Caco-2 (cell line): ENCODE measurements around the gene BBS12. TPM values are rescaled to one million over a fixed set of nuclear protein-coding genes. Genes with fewer than 3 reads are reported as not detected.

Source experiments
- BruUV-seq: library from RNA; stranded (reverse); fragments of 400-500 nt; replicated peaks from 2 replicates; lab custom pipeline; 2021; lab: Mats Ljungman, UMichigan
- CTCF ChIA-PET: fragments of 300-600 bp; sonication (Branson Sonifier 250); formaldehyde crosslinking; loops from one replicate; lab custom pipeline; 2022; ENCODE audit warnings: antibody characterized with exemption; lab: Charles Lee
- POLR2A ChIA-PET: fragments of 300-600 bp; sonication (Branson Sonifier 250); formaldehyde crosslinking; loops from one replicate; lab custom pipeline; 2022; ENCODE audit warnings: antibody characterized with exemption; lab: Charles Lee
- DNase-seq, 2 experiments: peaks; one replicate each; pipeline versions ENCODE4 v3.0.0 to v3.0.0-alpha.2; 2020 to 2022
- H3K27me3 ChIP-seq: replicated peaks from 2 replicates; pipeline ENCODE4 v1.6.0; 2011; ENCODE audit warnings: low read length; ENCODE audit not compliant: control insufficient read depth, insufficient read depth
- H3K36me3 ChIP-seq: 2 replicates; pipeline ENCODE4 v1.5.1; 2011; ENCODE audit warnings: low read length; ENCODE audit not compliant: control insufficient read depth, insufficient read depth
- H3K4me1 ChIP-seq: fragments of 250-450 bp; sonication (Bioruptor Pico); 2 replicates; pipeline ENCODE4 v1.5.1; 2020; ENCODE audit warnings: mild to moderate bottlenecking
- H3K4me3 ChIP-seq: 2 replicates; pipeline ENCODE4 v1.5.1; 2011; ENCODE audit warnings: low read depth, mild to moderate bottlenecking, control low read depth, low read length
- H3K9me3 ChIP-seq: fragments of 250-450 bp; sonication (Bioruptor Pico); 2 replicates; pipeline ENCODE4 v1.5.1; 2020; ENCODE audit warnings: mild to moderate bottlenecking, moderate library complexity
- H3K27ac Mint-ChIP-seq: one replicate; pipeline ENCODE4 v1.8.0; 2022; ENCODE audit warnings: mixed read lengths; ENCODE audit not compliant: unreplicated experiment
- H3K27me3 Mint-ChIP-seq: one replicate; pipeline ENCODE4 v1.8.0; 2022; ENCODE audit warnings: mixed read lengths; ENCODE audit not compliant: insufficient read depth, unreplicated experiment
- H3K36me3 Mint-ChIP-seq: one replicate; pipeline ENCODE4 v1.8.0; 2022; ENCODE audit warnings: mild to moderate bottlenecking, mixed read lengths; ENCODE audit not compliant: insufficient read depth, unreplicated experiment
- H3K4me1 Mint-ChIP-seq: one replicate; pipeline ENCODE4 v1.8.0; 2022; ENCODE audit warnings: low read depth, mixed read lengths; ENCODE audit not compliant: unreplicated experiment
- H3K4me3 Mint-ChIP-seq: one replicate; pipeline ENCODE4 v1.8.0; 2022; ENCODE audit warnings: mild to moderate bottlenecking, moderate library complexity, mixed read lengths; ENCODE audit not compliant: unreplicated experiment
- H3K9me3 Mint-ChIP-seq: one replicate; pipeline ENCODE4 v1.8.0; 2022; ENCODE audit warnings: mixed read lengths; ENCODE audit not compliant: unreplicated experiment
- CTCF ChIP-seq, 2 experiments: fragments of 200-600 bp in 1 of 2; IDR thresholded peaks; 1 replicate in 1 of 2; 2 replicates in 1 of 2; pipeline versions ENCODE4 v1.5.1 to v1.8.0; 2011 to 2022; ENCODE audit warnings: antibody characterized with exemption in 1 of 2, control low read depth in 1 of 2, inconsistent platforms in 1 of 2, low read depth in 1 of 2, low read length in 1 of 2, mild to moderate bottlenecking in 1 of 2, moderate library complexity in 1 of 2; ENCODE audit not compliant: insufficient read depth in 1 of 2, severe bottlenecking in 1 of 2, unreplicated experiment in 1 of 2
- intact Hi-C: fragments of 100-400 bp; cut with micrococcal nuclease; formaldehyde crosslinking; loops from one replicate; pipeline ENCODE4 v1.10.0; 2022; ENCODE audit not compliant: unreplicated experiment
- total RNA-seq: library from RNA; stranded (reverse); gene quantifications from 2 replicates; pipeline ENCODE4 v1.2.3, GENCODE V29; 2022

The BBS12 gene
- total RNA-seq, 1 experiment from 2014 or later: 2.7 TPM

- H3K4me3 Mint-ChIP-seq: no peak overlapping the region
- Histone ChIP-seq H3K27me3 (no peaks in the 10 kb centered on the region), H3K4me3 (no peak overlapping the region), H3K4me1 (no peaks in the 10 kb centered on the region), H3K9me3 (no peaks in the 10 kb centered on the region), H3K36me3 (no peaks in the 10 kb centered on the region)
- no peaks in the 10 kb centered on the region for H3K27me3 Mint-ChIP-seq
- peaks cover 6% of the 10 kb centered on the region for H3K4me1 Mint-ChIP-seq
- TF ChIP-seq CTCF (IDR thresholded peaks at IDR 0.05; ENCODE audit: insufficient read depth in 1 of 2, low read depth in 1 of 2, low read length in 1 of 2, severe bottlenecking in 1 of 2, unreplicated experiment in 1 of 2): no peak
- intact Hi-C loops: loop anchor here (5.0 kb wide), 1 partner anchor 63 kb away; no protein-coding TSS in a partner anchor
- H3K27ac Mint-ChIP-seq: no peak overlapping the region
- BruUV-seq: no TSS peak
- no peaks in the 10 kb centered on the region for H3K36me3 Mint-ChIP-seq
- no peaks in the 10 kb centered on the region for H3K9me3 Mint-ChIP-seq
- POLR2A ChIA-PET: interaction anchor here (0.5 kb wide), 2 partner anchors 17 to 29 kb away, joined by 3 to 5 read pairs; partner anchors contain the start of gene BBS12
- no peak for DNase-seq
- CTCF ChIA-PET: interaction anchor here (0.6 to 1.6 kb wide), 4 partner anchors 15 to 214 kb away, joined by 3 to 5 read pairs (median 3); no protein-coding TSS in a partner anchor
These were observed 17.3 kb upstream of the BBS12 start for GRCh38 chr4:122715221-122715620.

- H3K4me1 Mint-ChIP-seq: peaks cover 6% of the 10 kb centered on the region
- Histone ChIP-seq H3K9me3 (no peaks in the 10 kb centered on the region), H3K36me3 (no peaks in the 10 kb centered on the region), H3K4me1 (no peaks in the 10 kb centered on the region), H3K4me3 (no peak overlapping the region), H3K27me3 (no peaks in the 10 kb centered on the region)
- no TSS peak for BruUV-seq
- no peaks in the 10 kb centered on the region for H3K27me3 Mint-ChIP-seq
- H3K4me3 Mint-ChIP-seq: no peak overlapping the region
- peak; percentile 78 to 88 for TF ChIP-seq CTCF (IDR thresholded peaks at IDR 0.05; ENCODE audit: insufficient read depth in 1 of 2, low read depth in 1 of 2, low read length in 1 of 2, severe bottlenecking in 1 of 2, unreplicated experiment in 1 of 2)
- H3K9me3 Mint-ChIP-seq: no peaks in the 10 kb centered on the region
- no peak overlapping the region for H3K27ac Mint-ChIP-seq
- intact Hi-C loops: loop anchor here (1.0 to 5.0 kb wide), 2 partner anchors 65 to 115 kb away; no protein-coding TSS in a partner anchor
- ChIA-PET POLR2A (no interaction called here), CTCF (interaction anchor here (0.6 to 1.8 kb wide), 10 partner anchors 16 to 213 kb away, joined by 3 to 29 read pairs (median 4); partner anchors contain the start of gene BBS12)
- no peaks in the 10 kb centered on the region for H3K36me3 Mint-ChIP-seq
- DNase-seq: peak; percentile 65 to 73
These were observed 15.6 kb upstream of the BBS12 start for GRCh38 chr4:122716825-122717448.

- DNase-seq: no peak
- Histone ChIP-seq H3K27me3 (no peaks in the 10 kb centered on the region), H3K36me3 (no peaks in the 10 kb centered on the region), H3K4me3 (no peak overlapping the region), H3K4me1 (no peaks in the 10 kb centered on the region), H3K9me3 (no peaks in the 10 kb centered on the region)
- no peaks in the 10 kb centered on the region for H3K9me3 Mint-ChIP-seq
- intact Hi-C loops: loop anchor here (5.0 kb wide), 1 partner anchor 66 kb away; no protein-coding TSS in a partner anchor
- ChIA-PET CTCF (interaction anchor here (1.5 to 1.8 kb wide), 2 partner anchors 115 to 141 kb away, joined by 3 to 29 read pairs; no protein-coding TSS in a partner anchor), POLR2A (no interaction called here)
- no peaks in the 10 kb centered on the region for H3K36me3 Mint-ChIP-seq
- no peak for TF ChIP-seq CTCF (IDR thresholded peaks at IDR 0.05; ENCODE audit: insufficient read depth in 1 of 2, low read depth in 1 of 2, low read length in 1 of 2, severe bottlenecking in 1 of 2, unreplicated experiment in 1 of 2)
- no peak overlapping the region for H3K27ac Mint-ChIP-seq
- peaks cover 6% of the 10 kb centered on the region for H3K4me1 Mint-ChIP-seq
- no peak overlapping the region for H3K4me3 Mint-ChIP-seq
- H3K27me3 Mint-ChIP-seq: no peaks in the 10 kb centered on the region
- no TSS peak for BruUV-seq
These were observed 14.2 kb upstream of the BBS12 start for GRCh38 chr4:122718281-122718680.
